Measurements from ENCODE around the gene GLRX. TPM values are rescaled to one million over a fixed set of nuclear protein-coding genes. Genes with fewer than 3 reads are reported as not detected.
A peak's percentile ranks its signal among the peaks of the same experiment; 100 is the strongest.

GLRX gene
- total and polyA plus RNA-seq, 8 donors: 1.7 to 20.9 (median 6.6) TPM

- no peaks in the 10 kb centered on the region for H3K9me3 ChIP-seq
- H3K4me1 ChIP-seq: peaks cover 12 to 26% (median 15%) of the 10 kb centered on the region in 3 donors
- no peaks in the 10 kb centered on the region for H3K36me3 ChIP-seq
- peak overlapping the region in 2 of 4 donors; percentile 83 to 91 for H3K27ac ChIP-seq
- DNase-seq (peak in 1 of 6 donors; percentile 43), FAIRE-seq (no peak), ATAC-seq (peak in 2 of 4 donors; percentile 4 to 24)
- intact Hi-C loops (cut with DNase I): no loop called here
- no peaks in the 10 kb centered on the region for H3K27me3 ChIP-seq
- no peak for TF ChIP-seq CTCF (IDR thresholded peaks at IDR 0.05)
- 45 to 54% methylated on average over 10 of the region's 10 CpGs for WGBS, 2 donors
- H3K4me3 ChIP-seq: peak overlapping the region in 2 of 4 donors; percentile 48 to 63
These were observed 13.3 kb upstream of the GLRX start for GRCh38 chr5:95835682-95836385.

- H3K27ac ChIP-seq: no peak overlapping the region
- no peak overlapping the region for H3K4me3 ChIP-seq
- intact Hi-C loops (cut with DNase I): no loop called here
- no peaks in the 10 kb centered on the region for H3K9me3 ChIP-seq
- ATAC-seq (no peak), FAIRE-seq (no peak), DNase-seq (no peak)
- H3K27me3 ChIP-seq: no peaks in the 10 kb centered on the region
- H3K36me3 ChIP-seq: no peaks in the 10 kb centered on the region
- no peak for TF ChIP-seq CTCF (IDR thresholded peaks at IDR 0.05)
- peaks cover 12 to 26% (median 15%) of the 10 kb centered on the region in 3 donors for H3K4me1 ChIP-seq
These were observed 10.1 kb upstream of the GLRX start for GRCh38 chr5:95832664-95833063.

- FAIRE-seq (no peak), DNase-seq (no peak), ATAC-seq (no peak)
- Histone ChIP-seq H3K36me3 (no peaks in the 10 kb centered on the region), H3K27ac (no peak overlapping the region), H3K27me3 (no peaks in the 10 kb centered on the region), H3K9me3 (no peaks in the 10 kb centered on the region), H3K4me3 (no peak overlapping the region), H3K4me1 (peaks cover 0 to 9% (median 1%) of the 10 kb centered on the region in 3 donors)
- 86 to 87% methylated on average over 2 of the region's 2 CpGs for WGBS, 2 donors
- intact Hi-C loops (cut with DNase I): no loop called here
- TF ChIP-seq CTCF (IDR thresholded peaks at IDR 0.05): no peak
These were observed 7.7 kb upstream of the GLRX start for GRCh38 chr5:95830226-95830625.

- H3K4me1 ChIP-seq: peaks cover 3 to 20% (median 8%) of the 10 kb centered on the region in 3 donors
- intact Hi-C loops (cut with DNase I): no loop called here
- WGBS, 2 donors: 84 to 85% methylated on average over 3 of the region's 3 CpGs
- no peaks in the 10 kb centered on the region for H3K9me3 ChIP-seq
- FAIRE-seq: no peak
- H3K36me3 ChIP-seq: no peaks in the 10 kb centered on the region
- no peak overlapping the region for H3K27ac ChIP-seq
- H3K27me3 ChIP-seq: no peaks in the 10 kb centered on the region
- no peak for DNase-seq
- TF ChIP-seq CTCF (IDR thresholded peaks at IDR 0.05): no peak
- no peak overlapping the region for H3K4me3 ChIP-seq
- no peak for ATAC-seq
These were observed 5.3 kb upstream of the GLRX start for GRCh38 chr5:95827892-95828246.

Measured in pancreas (tissue), 10 donors.